Gastroesophageal sphincter (tissue), 3 donors: Measurements from ENCODE around the gene CCP110.

Experiments
- EP300 ChIP-seq: sonication (generic); formaldehyde crosslinking; IDR thresholded peaks from one replicate; pipeline ENCODE4 v1.6.1; 2017; ENCODE audit warnings: antibody characterized with exemption, mild to moderate bottlenecking
- POLR2A ChIP-seq, 2 donors: fragments of 450-650 bp; IDR thresholded peaks; one replicate each; pipeline ENCODE4 v1.6.1; 2017; ENCODE audit warnings: antibody characterized with exemption in 2 of 2, mild to moderate bottlenecking in 2 of 2, moderate library complexity in 1 of 2
- POLR2AphosphoS5 ChIP-seq: sonication (generic); formaldehyde crosslinking; IDR thresholded peaks from one replicate; pipeline ENCODE4 v1.6.1; 2017; ENCODE audit warnings: antibody characterized with exemption
- TF ChIP-seq, protein P1 (sequence below), 4 experiments: fragments of 200-600 bp in 2 of 4; fragments of 450-650 bp in 2 of 4; sonication (generic) in 1 of 4; IDR thresholded peaks; one replicate each; pipeline ENCODE4 v1.5.1; 2017 to 2019; ENCODE audit warnings: antibody characterized with exemption in 4 of 4, mild to moderate bottlenecking in 2 of 4, moderate library complexity in 2 of 4

DNA sequence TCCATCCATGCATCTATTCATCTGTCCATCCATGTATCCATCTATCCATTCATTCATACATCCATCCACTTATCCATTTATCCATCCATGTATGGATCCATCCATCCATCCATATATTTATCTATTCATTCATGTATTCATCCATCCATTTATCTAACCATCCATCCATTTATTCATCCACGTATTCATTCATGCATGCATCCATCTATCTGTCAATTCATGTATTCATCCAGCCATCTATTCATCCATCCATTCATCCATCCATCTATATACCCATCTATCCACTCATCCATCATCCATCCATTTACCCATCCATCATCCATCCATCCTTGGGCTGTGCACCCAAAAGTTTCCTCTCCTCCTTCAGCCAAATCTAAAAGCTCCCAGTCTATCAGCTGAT is 45.2 kb upstream of the CCP110 start:
- TF ChIP-seq, protein P1, sequence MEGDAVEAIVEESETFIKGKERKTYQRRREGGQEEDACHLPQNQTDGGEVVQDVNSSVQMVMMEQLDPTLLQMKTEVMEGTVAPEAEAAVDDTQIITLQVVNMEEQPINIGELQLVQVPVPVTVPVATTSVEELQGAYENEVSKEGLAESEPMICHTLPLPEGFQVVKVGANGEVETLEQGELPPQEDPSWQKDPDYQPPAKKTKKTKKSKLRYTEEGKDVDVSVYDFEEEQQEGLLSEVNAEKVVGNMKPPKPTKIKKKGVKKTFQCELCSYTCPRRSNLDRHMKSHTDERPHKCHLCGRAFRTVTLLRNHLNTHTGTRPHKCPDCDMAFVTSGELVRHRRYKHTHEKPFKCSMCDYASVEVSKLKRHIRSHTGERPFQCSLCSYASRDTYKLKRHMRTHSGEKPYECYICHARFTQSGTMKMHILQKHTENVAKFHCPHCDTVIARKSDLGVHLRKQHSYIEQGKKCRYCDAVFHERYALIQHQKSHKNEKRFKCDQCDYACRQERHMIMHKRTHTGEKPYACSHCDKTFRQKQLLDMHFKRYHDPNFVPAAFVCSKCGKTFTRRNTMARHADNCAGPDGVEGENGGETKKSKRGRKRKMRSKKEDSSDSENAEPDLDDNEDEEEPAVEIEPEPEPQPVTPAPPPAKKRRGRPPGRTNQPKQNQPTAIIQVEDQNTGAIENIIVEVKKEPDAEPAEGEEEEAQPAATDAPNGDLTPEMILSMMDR (IDR thresholded peaks at IDR 0.05) = no peak
- TF ChIP-seq POLR2AphosphoS5 (no peak), EP300 (no peak), POLR2A (IDR thresholded peaks at IDR 0.05) (no peak)
